ENCODE results near the gene BPIFB3. TPM values are rescaled to one million over a fixed set of nuclear protein-coding genes. Genes with fewer than 3 reads are reported as not detected.

The BPIFB3 gene
- total and polyA plus RNA-seq, 7 donors = not detected

DNA sequence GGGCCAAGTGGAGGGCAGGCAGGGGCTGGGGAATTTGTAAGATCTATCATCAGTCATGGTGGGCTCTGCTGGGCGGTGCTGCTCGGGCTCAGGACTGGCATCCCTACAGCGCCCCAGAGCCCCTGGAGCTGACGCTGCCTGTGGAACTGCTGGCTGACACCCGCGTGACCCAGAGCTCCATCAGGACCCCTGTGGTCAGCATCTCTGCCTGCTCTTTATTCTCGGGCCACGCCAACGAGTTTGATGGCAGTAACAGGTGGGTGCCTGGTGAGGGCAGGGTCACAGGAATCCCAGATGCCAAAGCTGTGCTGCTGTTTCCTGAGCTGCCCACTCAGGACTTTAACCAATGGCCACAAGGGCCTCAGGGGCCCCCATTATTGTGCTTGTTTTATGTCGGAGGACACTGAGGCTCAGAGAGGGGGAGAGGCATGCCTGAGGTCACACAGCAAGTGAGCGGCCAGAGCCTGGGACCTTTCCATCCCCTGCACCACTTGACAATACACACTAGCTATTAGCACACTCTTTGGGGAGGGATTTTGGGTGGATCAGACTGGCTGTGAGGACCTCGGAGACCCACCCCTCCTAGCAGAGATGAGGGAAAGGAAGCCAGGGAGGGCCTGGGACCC, 39.9 kb upstream of the BPIFB3 start:
- no peak overlapping the region for H3K27ac ChIP-seq
- intact Hi-C loops (cut with DNase I) = no loop called here
- H3K27me3 ChIP-seq (ENCODE audit: insufficient read depth in 3 of 3, low read length in 2 of 3) = peaks cover 0 to 47% (median 2%) of the 10 kb centered on the region in 3 donors
- no peaks in the 10 kb centered on the region for H3K9me3 ChIP-seq
- no peaks in the 10 kb centered on the region for H3K4me1 ChIP-seq
- DNase-seq (no peak), ATAC-seq (no peak)
- 40 to 42% (median 40%) methylated on average over 12 of the region's 12 CpGs for WGBS, 3 donors
- H3K36me3 ChIP-seq (ENCODE audit: insufficient read depth in 1 of 2, low read depth in 1 of 2) = no peaks in the 10 kb centered on the region
- no peak overlapping the region for H3K4me3 ChIP-seq
- TF ChIP-seq, protein P1, sequence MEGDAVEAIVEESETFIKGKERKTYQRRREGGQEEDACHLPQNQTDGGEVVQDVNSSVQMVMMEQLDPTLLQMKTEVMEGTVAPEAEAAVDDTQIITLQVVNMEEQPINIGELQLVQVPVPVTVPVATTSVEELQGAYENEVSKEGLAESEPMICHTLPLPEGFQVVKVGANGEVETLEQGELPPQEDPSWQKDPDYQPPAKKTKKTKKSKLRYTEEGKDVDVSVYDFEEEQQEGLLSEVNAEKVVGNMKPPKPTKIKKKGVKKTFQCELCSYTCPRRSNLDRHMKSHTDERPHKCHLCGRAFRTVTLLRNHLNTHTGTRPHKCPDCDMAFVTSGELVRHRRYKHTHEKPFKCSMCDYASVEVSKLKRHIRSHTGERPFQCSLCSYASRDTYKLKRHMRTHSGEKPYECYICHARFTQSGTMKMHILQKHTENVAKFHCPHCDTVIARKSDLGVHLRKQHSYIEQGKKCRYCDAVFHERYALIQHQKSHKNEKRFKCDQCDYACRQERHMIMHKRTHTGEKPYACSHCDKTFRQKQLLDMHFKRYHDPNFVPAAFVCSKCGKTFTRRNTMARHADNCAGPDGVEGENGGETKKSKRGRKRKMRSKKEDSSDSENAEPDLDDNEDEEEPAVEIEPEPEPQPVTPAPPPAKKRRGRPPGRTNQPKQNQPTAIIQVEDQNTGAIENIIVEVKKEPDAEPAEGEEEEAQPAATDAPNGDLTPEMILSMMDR (IDR thresholded peaks at IDR 0.05) = no peak

DNA sequence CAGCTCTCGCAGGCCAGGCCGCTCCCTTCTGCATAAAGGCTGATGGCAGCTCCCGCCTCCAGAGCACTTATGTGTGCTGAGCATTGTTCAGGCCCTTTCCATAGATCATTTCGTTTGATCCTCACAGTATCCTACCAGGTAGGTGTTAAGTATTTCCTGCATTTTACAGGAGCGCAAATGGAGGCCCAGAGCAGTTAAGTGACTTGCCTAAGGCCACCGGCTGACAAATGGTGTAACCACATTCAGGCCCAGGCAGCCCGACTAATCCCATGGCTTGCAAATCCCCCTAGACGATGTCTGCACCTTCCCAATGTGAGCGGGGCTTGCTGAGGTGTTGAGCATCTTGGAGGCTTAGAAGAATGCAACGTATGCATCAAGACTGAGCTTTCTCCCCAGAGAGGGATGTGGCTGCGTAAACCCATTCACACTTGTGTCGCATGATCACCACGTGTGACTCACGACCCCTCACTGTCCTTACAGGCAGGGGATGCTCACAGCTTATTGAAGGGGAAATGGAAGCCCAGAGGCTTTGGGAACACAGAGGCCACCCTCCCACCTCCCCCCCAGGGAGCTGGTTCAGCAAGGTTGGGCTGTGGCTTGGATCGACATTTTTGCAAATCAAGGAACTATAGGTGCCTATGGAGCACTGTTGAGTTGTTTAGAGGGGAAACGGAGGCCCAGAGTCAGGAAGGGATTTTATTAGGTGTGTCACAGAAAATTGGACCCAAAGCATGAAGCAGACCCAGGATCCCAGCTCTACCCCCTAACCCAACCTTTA, 39.2 kb upstream of the BPIFB3 start:
- no peaks in the 10 kb centered on the region for H3K4me1 ChIP-seq
- DNase-seq (no peak), ATAC-seq (no peak)
- no peak overlapping the region for H3K4me3 ChIP-seq
- H3K27ac ChIP-seq = no peak overlapping the region
- 53 to 59% (median 54%) methylated on average over 16 of the region's 16 CpGs for whole genome bisulfite sequencing, 3 donors
- H3K36me3 ChIP-seq (ENCODE audit: insufficient read depth in 1 of 2, low read depth in 1 of 2) = no peaks in the 10 kb centered on the region
- TF ChIP-seq, protein P1 (IDR thresholded peaks at IDR 0.05) = no peak
- H3K27me3 ChIP-seq (ENCODE audit: insufficient read depth in 3 of 3, low read length in 2 of 3) = peaks cover 0 to 51% (median 2%) of the 10 kb centered on the region in 3 donors
- H3K9me3 ChIP-seq = no peaks in the 10 kb centered on the region
- intact Hi-C loops (cut with DNase I) = no loop called here

DNA sequence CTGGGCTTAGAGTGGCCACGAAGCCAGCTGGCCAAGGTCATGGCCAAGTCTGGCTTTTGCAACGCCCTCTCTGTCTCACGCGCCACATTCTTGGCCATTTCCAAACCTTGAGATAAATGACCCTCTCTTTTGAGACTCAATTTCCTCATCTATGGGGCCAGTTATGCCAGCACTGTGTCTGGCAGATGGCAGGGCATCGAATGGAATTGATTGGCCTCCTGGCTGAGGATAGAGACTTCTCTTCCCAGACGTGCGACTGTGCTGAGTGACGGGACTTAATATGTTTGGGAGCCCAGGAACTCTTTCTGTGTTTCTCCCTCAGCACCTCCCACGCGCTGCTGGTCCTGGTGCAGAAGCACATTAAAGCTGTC, 38.6 kb upstream of the BPIFB3 start:
- Histone ChIP-seq H3K4me1 (no peaks in the 10 kb centered on the region), H3K9me3 (no peaks in the 10 kb centered on the region), H3K27ac (no peak overlapping the region), H3K27me3 (ENCODE audit: insufficient read depth in 3 of 3, low read length in 2 of 3) (peaks cover 0 to 50% (median 2%) of the 10 kb centered on the region in 3 donors), H3K36me3 (ENCODE audit: insufficient read depth in 1 of 2, low read depth in 1 of 2) (no peaks in the 10 kb centered on the region), H3K4me3 (no peak overlapping the region)
- intact Hi-C loops (cut with DNase I) = no loop called here
- ATAC-seq (no peak), DNase-seq (no peak)
- WGBS, 3 donors = 34 to 42% (median 40%) methylated on average over 10 of the region's 10 CpGs
- TF ChIP-seq, protein P1 (IDR thresholded peaks at IDR 0.05) = no peak

DNA sequence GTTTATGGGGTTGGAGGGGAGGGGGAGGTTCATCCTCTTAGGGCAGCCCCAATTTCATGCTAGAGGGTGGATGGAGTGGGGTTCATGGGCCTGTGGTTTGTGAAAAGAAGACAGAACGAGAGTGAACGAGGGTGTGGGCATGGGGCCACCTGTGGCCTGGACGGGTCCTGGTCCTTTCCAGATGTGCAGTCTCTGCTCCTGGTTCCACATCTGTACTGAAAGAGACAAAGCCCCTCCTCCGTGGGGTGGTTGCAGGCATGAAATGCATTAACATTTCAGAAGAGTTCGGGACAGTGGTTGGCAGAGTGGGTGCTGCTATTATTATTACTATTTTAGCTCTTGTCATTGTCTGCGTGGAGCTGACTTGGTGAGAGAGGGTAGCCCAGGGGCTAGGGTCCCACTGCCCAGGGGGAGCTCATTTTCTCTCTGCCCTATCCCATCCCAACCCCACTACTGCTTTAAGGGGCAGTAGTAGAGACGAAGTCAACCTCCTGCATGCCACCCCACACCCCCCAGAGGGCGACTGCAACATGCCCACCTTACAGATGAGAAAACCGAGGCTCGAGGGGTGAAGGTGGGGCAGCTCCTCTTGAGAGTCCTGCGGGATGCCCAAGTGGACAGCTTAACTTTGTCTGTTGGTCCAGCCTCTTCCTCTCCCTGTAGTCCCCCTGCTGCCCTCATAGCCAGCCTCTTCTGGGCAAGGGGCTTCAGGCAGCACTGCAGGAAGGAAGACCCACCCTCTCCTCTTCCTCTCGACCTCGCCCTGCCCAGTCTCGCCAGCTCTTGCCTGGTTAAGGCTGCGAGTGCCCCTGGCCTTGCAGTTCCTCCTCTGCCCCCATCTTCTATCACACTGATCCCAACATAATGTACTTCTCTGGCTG, 37.8 kb upstream of the BPIFB3 start:
- Histone ChIP-seq H3K9me3 (no peaks in the 10 kb centered on the region), H3K27ac (no peak overlapping the region), H3K27me3 (ENCODE audit: insufficient read depth in 3 of 3, low read length in 2 of 3) (peaks cover 0 to 48% (median 2%) of the 10 kb centered on the region in 3 donors), H3K4me1 (no peaks in the 10 kb centered on the region), H3K4me3 (no peak overlapping the region), H3K36me3 (ENCODE audit: insufficient read depth in 1 of 2, low read depth in 1 of 2) (no peaks in the 10 kb centered on the region)
- WGBS, 3 donors = 53 to 59% (median 56%) methylated on average over 15 of the region's 15 CpGs
- TF ChIP-seq, protein P1 (IDR thresholded peaks at IDR 0.05) = no peak
- no peak for DNase-seq
- no peak for ATAC-seq
- intact Hi-C loops (cut with DNase I) = no loop called here
